NCI-H1105 (cell line): ENCODE measurements around the gene C3.

ENCODE experiments used
- DNase-seq: peaks from one replicate; lab custom pipeline; 2025; lab: John Stamatoyannopoulos, UW

The C3 gene

GRCh38 chr19:6744381-6745301 is 24.2 kb upstream of the C3 start:
- peak; percentile 24 for DNase-seq

DNA sequence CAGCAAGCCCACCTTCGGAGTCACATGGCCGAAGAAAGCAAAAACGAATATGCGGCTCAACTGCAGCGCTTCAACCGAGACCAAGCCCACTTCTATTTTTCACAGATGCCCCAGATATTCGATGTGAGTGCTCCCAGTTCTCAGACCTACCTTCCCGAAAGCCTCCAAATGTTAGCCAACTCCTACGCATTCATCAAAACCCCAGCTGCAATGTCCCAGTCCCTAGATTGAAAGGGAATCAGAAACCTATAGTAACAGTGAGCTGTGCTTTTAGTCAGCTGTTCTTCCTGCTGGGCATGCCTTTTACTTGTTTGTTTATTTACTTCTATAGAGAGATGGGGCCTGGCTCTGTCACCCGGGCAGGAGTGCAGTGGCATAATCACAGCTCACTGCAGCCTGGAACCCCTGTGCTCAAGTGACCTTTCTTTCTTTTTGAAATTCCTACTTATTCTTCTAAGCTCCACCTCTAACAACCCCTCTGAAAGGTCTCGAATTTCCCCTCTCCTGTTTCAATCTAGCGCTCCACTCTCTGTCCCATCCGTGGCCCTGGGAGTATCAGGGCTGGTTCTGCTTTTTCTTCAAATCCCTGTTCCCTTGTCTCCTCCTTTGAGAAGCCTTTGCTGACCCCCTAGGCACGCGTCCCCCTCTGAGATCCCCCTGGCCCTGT is 23.4 kb upstream of the C3 start:
- DNase-seq: no peak

DNA sequence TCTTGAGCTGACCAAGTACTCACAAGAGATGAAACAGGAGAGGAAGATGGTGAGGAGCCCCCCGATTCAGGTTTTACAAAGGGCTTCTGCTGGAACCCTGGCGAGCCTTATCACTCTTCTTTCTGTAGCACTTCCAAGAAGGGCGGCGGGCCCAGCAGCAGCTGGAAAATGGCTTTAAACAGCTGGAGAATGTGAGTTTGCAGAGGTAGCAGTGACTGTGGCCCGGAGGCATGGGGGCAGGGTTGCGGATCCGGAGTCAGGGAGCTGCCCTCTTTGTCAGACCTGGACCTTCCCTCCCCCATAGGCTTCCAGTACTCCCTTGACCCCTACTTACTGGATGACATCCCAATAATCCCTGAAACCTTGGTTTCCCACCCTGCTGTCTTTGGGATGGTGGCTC is 22.6 kb upstream of the C3 start:
- DNase-seq: no peak

- DNase-seq: no peak
Observed at GRCh38 chr19:6740589-6741343, 20.3 kb upstream of the C3 start.

DNA sequence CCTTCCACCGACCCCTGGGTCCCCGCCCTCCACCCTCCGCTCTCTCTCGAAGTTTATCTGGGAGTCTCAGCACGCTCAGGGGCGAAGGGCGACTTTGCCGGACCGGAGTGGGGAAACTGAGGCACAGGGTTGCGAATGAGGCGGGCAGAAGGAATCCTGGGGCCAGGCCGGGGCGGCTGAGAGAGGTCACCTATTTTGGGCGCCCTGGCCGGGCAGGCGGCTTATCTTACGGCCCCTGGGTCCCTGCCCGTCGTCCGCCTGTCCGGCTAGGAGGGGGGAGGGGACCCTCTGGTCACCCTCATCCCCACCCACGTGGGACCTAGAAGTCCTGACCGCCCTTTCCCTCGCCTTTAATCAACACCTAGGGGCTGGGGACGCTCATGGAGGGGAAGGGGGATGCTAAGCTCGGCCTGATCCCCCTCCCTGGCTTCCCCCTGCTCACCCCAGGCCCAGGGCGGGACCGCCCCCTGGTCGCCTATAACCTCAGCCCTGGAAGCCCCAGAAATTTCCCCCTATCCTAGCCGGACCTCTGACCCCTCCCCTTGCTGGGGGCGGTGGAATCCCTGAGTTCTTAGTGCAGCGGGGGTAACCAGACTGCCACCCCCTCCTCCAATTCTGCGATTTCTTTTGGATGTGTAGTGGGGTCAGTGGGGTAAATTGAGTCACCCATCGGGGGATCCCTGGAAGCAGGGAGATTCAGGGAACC is 19.6 kb upstream of the C3 start:
- no peak for DNase-seq

DNA sequence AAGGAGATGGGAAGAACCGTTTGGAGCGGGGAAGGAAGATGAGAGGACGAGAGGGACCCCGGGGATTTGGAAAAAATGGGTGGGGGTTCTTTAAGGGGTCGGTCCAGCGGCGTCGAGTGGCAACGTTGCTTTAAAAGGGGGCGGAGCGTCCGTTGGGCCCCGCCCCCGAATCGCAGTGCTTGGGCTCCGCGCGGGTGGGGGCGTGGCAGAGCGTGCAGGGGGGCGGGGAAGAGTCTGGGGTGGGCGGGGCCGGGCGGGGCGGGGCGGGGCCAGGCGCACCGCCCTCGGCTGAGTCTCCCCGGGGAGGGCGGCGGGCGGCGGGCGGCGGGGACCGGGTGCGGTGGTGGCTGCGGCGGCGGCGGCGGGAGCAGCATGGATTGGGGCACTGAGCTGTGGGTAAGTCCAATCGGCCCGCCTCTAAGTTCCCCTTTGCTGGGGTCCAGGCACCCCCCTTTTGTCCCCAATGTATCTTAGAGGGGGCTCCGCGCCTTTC is 19.0 kb upstream of the C3 start, which contains the start of gene TRIP10:
Gene TRIP10 (plus strand): TSS at position 291 of the 493 bp plus-strand sequence. CDS start 82 bp downstream, at position 373.
- no peak for DNase-seq

GRCh38 chr19:6738787-6739389 is 18.4 kb upstream of the C3 start:
- no peak for DNase-seq

GRCh38 chr19:6737873-6738786 is 17.7 kb upstream of the C3 start:
- DNase-seq: no peak

GRCh38 chr19:6737284-6737872 is 16.9 kb upstream of the C3 start, which contains the start of gene GPR108:
Gene GPR108, minus strand, starts transcription at chr19:6737580. Its CDS starts 4 bp downstream, at chr19:6737576.
- DNase-seq: peak; percentile 99

DNA sequence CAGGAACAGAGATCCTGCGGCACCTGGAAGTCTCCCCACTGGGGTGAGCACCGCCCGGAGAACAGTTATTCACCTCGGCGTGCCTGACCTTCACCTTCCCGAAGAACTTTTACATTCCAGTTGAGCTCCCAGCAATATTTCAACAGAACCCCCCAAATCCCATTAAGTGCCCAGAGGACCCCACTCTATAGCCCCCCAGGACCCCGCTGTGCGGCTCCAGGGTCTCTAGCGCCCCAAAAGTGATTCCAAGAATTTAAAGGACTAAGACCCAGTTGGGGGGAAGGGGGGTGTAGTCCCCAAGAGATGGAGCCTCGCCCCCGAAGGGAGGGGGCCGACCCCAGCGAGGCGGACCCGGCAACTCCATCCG is 16.4 kb upstream of the C3 start:
- no peak for DNase-seq

- no peak for DNase-seq
Observed at GRCh38 chr19:6736169-6736916, 15.9 kb upstream of the C3 start.

GRCh38 chr19:6735181-6735911 is 14.9 kb upstream of the C3 start:
- DNase-seq: no peak

GRCh38 chr19:6734096-6734696 is 13.7 kb upstream of the C3 start:
- no peak for DNase-seq

- no peak for DNase-seq
Observed at GRCh38 chr19:6733338-6734095, 13.1 kb upstream of the C3 start.

- DNase-seq: no peak
Observed at GRCh38 chr19:6732803-6733337, 12.4 kb upstream of the C3 start.

DNA sequence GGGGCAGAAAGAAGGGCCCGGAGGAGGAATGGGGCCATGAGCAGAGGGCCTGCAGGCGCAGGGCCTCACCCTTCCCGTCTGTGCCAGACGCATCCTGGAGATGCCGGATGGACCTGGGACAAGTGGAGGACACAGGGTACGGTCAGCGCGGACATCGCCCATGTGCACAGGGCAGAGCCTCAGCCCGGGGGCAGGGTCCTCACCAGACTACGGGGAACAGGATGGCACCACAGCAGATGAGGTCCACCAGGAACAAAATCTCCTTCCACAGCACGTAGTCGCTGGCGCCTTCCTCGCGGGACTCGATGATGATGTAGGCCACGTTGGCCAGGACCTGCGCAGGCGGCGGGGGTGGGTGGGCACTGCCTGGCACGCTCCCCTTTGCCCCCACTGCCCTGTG is 11.4 kb upstream of the C3 start:
- DNase-seq: no peak
